GM18867 (cell line): Measurements from ENCODE around the gene RNPEP.
"Not testable (repeated sequence)": the region's sequence is repeated elsewhere in the genome, so short reads cannot be mapped to it uniquely, and the experiment has no call there.

ENCODE experiments used
- ATAC-seq: cut with Tn5 transposase; IDR thresholded peaks from one replicate; pipeline ENCODE4 v1.9.1; 2021; ENCODE audit warnings: mild to moderate bottlenecking, moderate library complexity; ENCODE audit not compliant: unreplicated experiment

Gene RNPEP

GRCh38 chr1:201982623-201983379 is at the start of gene RNPEP:
Gene RNPEP (plus strand): TSS chr1:201982648. CDS start chr1:201982667, 19 bp downstream.
- peak; percentile 74 for ATAC-seq

- no peak for ATAC-seq
Observed at GRCh38 chr1:201933840-201934430, 48.5 kb upstream of the RNPEP start.

- no peak for ATAC-seq
Observed at GRCh38 chr1:201937624-201938213, 44.7 kb upstream of the RNPEP start.

- no peak for ATAC-seq
Observed at GRCh38 chr1:201938440-201939035, 43.9 kb upstream of the RNPEP start.

- no peak for ATAC-seq
Observed at GRCh38 chr1:201939148-201939547, 43.3 kb upstream of the RNPEP start.

GRCh38 chr1:201939574-201939973 is 42.9 kb upstream of the RNPEP start:
- ATAC-seq = no peak

- not testable (repeated sequence) for ATAC-seq
Observed at GRCh38 chr1:201940316-201940715, 42.1 kb upstream of the RNPEP start.

- ATAC-seq = no peak
Observed at GRCh38 chr1:201941420-201942128, 40.9 kb upstream of the RNPEP start.

GRCh38 chr1:201942129-201942495 is 40.3 kb upstream of the RNPEP start:
- no peak for ATAC-seq

- ATAC-seq = no peak
Observed at GRCh38 chr1:201944002-201944401, 38.4 kb upstream of the RNPEP start.

- ATAC-seq = no peak
Observed at GRCh38 chr1:201944639-201945038, 37.8 kb upstream of the RNPEP start.

- ATAC-seq = no peak
Observed at GRCh38 chr1:201945157-201945556, 37.3 kb upstream of the RNPEP start.

- ATAC-seq = no peak
Observed at GRCh38 chr1:201945863-201946223, 36.6 kb upstream of the RNPEP start.

GRCh38 chr1:201946224-201946908 is 36.1 kb upstream of the RNPEP start, which contains the start of gene LMOD1:
Gene LMOD1 (minus strand): TSS chr1:201946548. CDS start chr1:201946340, 208 bp downstream.
- ATAC-seq = no peak

- ATAC-seq = no peak
Observed at GRCh38 chr1:201947697-201948008, 34.8 kb upstream of the RNPEP start.

- ATAC-seq = no peak
Observed at GRCh38 chr1:201949491-201949890, 33.0 kb upstream of the RNPEP start.

GRCh38 chr1:201954263-201955008 is 28.0 kb upstream of the RNPEP start:
- ATAC-seq = no peak

GRCh38 chr1:201955009-201955728 is 27.3 kb upstream of the RNPEP start, which contains the start of gene TIMM17A:
Gene TIMM17A (plus strand): TSS chr1:201955503. CDS start chr1:201955527, 24 bp downstream.
- ATAC-seq = peak; percentile 99

- ATAC-seq = no peak
Observed at GRCh38 chr1:201955729-201956143, 26.7 kb upstream of the RNPEP start.
